ENCODE results near the gene UGT1A5.

DNA sequence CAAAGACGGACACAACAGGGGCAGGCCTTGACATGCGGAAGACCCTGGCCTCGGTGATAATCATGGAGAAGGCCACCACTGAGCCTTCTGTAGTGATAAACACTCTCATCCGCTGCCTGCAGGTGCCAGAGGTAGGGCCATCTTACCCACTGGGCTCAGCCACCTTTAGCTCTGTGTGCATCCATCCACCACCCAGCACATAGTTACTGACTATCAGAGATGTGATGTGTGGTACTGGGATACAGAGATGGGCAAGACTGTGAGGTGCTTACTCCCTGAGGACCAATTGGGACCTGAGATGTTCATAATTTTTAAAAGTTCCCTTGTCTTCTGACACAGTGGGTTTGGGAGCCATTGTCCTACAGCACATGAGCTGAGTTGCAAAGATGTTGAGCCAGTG lies 67.0 kb downstream of the UGT1A5 start:
- TF ChIP-seq, protein P1, sequence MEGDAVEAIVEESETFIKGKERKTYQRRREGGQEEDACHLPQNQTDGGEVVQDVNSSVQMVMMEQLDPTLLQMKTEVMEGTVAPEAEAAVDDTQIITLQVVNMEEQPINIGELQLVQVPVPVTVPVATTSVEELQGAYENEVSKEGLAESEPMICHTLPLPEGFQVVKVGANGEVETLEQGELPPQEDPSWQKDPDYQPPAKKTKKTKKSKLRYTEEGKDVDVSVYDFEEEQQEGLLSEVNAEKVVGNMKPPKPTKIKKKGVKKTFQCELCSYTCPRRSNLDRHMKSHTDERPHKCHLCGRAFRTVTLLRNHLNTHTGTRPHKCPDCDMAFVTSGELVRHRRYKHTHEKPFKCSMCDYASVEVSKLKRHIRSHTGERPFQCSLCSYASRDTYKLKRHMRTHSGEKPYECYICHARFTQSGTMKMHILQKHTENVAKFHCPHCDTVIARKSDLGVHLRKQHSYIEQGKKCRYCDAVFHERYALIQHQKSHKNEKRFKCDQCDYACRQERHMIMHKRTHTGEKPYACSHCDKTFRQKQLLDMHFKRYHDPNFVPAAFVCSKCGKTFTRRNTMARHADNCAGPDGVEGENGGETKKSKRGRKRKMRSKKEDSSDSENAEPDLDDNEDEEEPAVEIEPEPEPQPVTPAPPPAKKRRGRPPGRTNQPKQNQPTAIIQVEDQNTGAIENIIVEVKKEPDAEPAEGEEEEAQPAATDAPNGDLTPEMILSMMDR (IDR thresholded peaks at IDR 0.05) = no peak
- TF ChIP-seq POLR2A (IDR thresholded peaks at IDR 0.05) = no peak

All from vagina (tissue), 2 donors.